Uterus (tissue), 4 donors: ENCODE measurements around the gene PRKCE. TPM values are rescaled to one million over a fixed set of nuclear protein-coding genes. Genes with fewer than 3 reads are reported as not detected.

ENCODE experiments used
- DNase-seq, 2 donors: peaks; one replicate each; pipeline ENCODE4 v3.0.0-alpha.2; 2019 to 2020
- H3K27ac ChIP-seq, 2 donors: fragments of 200-600 bp; sonication (generic); 1 replicate in 1 of 2; 2 replicates in 1 of 2; pipeline ENCODE4 v1.5.1; 2016 to 2018
- H3K27me3 ChIP-seq, 2 donors: fragments of 200-600 bp; sonication (generic); one replicate each; pipeline ENCODE4 v1.5.1; 2018 to 2019; ENCODE audit warnings: control low read depth in 1 of 2
- H3K36me3 ChIP-seq, 2 donors: fragments of 200-600 bp; sonication (generic); one replicate each; pipeline ENCODE4 v1.5.1; 2019; ENCODE audit warnings: control low read depth in 1 of 2
- H3K4me1 ChIP-seq, 2 donors: fragments of 200-600 bp; sonication (generic); one replicate each; pipeline ENCODE4 v1.5.1; 2018 to 2019; ENCODE audit warnings: control low read depth in 1 of 2
- H3K4me3 ChIP-seq, 2 donors: fragments of 200-600 bp; sonication (generic); 1 replicate in 1 of 2; 2 replicates in 1 of 2; pipeline ENCODE4 v1.5.1; 2018 to 2019; ENCODE audit warnings: mild to moderate bottlenecking in 1 of 2
- H3K9me3 ChIP-seq, 2 donors: fragments of 200-600 bp; sonication (generic); one replicate each; pipeline ENCODE4 v1.5.1; 2019; ENCODE audit warnings: control low read depth in 1 of 2
- POLR2A ChIP-seq, 2 donors: fragments of 450-650 bp; IDR thresholded peaks; one replicate each; pipeline ENCODE4 v1.6.1; 2016; ENCODE audit warnings: antibody characterized with exemption in 2 of 2, mild to moderate bottlenecking in 1 of 2, moderate library complexity in 1 of 2
- intact Hi-C: fragments of 100-400 bp; cut with DNase I; formaldehyde crosslinking; loops from one replicate; pipeline ENCODE4 v1.15.1; 2023; ENCODE audit warnings: low total_unique reads
- total RNA-seq, 4 donors: library from RNA; depleted of rRNA in 3 of 4; stranded (reverse); fragments of >200 nt in 3 of 4; gene quantifications; one replicate each; pipeline versions ENCODE4 v1.1.0 to v1.2.4, GENCODE V29; 2014 to 2023
- TF ChIP-seq, protein P1 (sequence below), 4 experiments: fragments of 200-600 bp in 2 of 4; fragments of 450-650 bp in 2 of 4; sonication (generic) in 2 of 4; IDR thresholded peaks; one replicate each; pipeline ENCODE4 v1.5.1; 2016 to 2019; ENCODE audit warnings: antibody characterized with exemption in 4 of 4, mild to moderate bottlenecking in 2 of 4, moderate library complexity in 1 of 4
- donor health status: DM: yes; HTN: yes; CAD: no.

The PRKCE gene
- total RNA-seq, 4 donors from 2014 or later = 3.8 to 47.6 (median 14.2) TPM

DNA sequence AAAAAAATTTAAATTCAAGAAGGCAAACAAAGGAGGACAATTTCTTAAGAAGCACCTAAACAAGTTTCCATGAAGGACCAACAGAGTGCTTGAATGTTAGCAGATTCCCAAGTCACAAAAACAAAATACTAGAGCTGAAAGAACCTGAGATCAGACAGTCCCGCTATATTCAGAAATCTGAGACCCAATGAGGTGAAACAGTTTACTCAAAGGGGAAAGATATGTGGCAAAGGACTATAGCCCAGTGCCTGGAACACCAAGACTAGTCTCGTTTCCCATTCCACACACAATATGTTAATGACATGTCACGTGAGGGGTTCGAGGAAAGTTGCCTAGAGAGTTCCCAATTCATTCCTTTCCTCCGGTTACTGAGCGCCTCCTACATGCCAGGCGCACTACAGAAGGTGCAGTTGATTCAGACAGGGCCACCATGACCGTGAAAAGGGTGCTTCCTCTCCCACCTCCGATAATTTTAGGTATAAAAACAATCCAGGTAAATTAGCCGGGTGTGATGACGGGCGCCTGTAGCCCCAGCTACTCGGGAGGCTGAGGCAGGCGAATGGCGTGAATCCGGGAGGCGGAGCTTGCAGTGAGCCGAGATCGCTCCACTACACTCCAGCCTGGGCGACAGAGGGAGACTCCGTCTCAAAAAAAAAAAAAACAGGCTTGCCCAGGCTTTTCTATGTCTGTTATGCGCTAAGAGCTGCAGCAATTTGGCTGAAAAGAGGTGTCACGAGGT, 41.0 kb upstream of the PRKCE start:
- Histone ChIP-seq H3K4me1 (peaks cover 0 to 6% of the 10 kb centered on the region in 2 donors), H3K9me3 (no peaks in the 10 kb centered on the region), H3K4me3 (peak overlapping the region; percentile 54 to 59), H3K27ac (peak overlapping the region; percentile 84 to 90), H3K27me3 (no peaks in the 10 kb centered on the region), H3K36me3 (no peaks in the 10 kb centered on the region)
- intact Hi-C loops = no loop called here
- peak; percentile 43 to 44 for DNase-seq
- TF ChIP-seq POLR2A (IDR thresholded peaks at IDR 0.05) = no peak
- TF ChIP-seq, protein P1, sequence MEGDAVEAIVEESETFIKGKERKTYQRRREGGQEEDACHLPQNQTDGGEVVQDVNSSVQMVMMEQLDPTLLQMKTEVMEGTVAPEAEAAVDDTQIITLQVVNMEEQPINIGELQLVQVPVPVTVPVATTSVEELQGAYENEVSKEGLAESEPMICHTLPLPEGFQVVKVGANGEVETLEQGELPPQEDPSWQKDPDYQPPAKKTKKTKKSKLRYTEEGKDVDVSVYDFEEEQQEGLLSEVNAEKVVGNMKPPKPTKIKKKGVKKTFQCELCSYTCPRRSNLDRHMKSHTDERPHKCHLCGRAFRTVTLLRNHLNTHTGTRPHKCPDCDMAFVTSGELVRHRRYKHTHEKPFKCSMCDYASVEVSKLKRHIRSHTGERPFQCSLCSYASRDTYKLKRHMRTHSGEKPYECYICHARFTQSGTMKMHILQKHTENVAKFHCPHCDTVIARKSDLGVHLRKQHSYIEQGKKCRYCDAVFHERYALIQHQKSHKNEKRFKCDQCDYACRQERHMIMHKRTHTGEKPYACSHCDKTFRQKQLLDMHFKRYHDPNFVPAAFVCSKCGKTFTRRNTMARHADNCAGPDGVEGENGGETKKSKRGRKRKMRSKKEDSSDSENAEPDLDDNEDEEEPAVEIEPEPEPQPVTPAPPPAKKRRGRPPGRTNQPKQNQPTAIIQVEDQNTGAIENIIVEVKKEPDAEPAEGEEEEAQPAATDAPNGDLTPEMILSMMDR (IDR thresholded peaks at IDR 0.05) = peak in 2 of 4 experiments; percentile 13 to 22

DNA sequence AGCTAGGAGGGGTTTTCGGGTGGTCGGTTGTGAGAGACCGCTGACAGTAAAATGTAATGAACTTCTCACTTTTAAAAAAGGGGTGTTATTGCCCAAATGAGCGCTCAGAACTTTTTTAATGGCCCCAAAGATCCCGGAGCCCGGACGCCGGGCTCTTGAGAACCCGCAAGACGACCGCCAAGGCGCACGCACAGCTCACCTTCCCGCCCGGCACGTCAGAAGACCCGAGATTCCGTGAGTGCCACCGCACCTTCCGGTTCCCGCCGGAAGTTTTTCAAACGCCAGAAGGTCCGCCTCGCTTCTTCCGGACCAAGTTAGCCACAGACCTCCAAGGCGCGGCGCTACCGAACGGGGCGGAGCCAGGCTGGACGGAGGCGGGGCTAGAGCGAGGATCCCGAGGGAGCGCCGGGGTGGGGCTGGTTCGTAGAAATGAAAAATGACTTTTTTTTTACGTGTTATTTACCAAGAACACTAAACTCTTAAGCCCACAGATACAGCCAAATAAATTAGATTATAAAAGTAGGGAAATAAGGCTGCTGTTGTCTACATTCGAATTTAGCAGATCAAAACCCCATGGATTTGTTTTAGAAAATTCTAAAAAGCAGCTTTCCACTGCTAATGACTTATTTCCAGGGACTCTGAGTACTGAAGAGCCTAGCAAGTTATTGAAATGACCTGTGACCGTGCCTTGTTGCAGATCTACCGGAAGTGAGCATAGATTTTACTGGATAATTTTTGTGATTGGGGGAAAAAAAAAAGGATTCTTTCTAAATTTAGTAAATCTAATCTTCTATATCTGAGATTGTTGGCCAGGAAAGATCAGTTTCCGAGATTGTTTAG, 40.2 kb upstream of the PRKCE start, which contains the start of gene SRBD1:
SRBD1 (minus strand) TSS at position 248 of the 840 bp plus-strand sequence. CDS start 5,826 bp downstream, outside the sequence.
- DNase-seq = peak; percentile 93 to 96
- H3K4me3 ChIP-seq = peak within 1 kb of the TSS; percentile 54 to 59
- no peaks in the 10 kb centered on the region for H3K9me3 ChIP-seq
- no peaks in the 10 kb centered on the region for H3K36me3 ChIP-seq
- peak within 1 kb of the TSS; percentile 84 to 90 for H3K27ac ChIP-seq
- intact Hi-C loops = no loop called here
- TF ChIP-seq POLR2A (IDR thresholded peaks at IDR 0.05) = peak; percentile 55 to 68
- TF ChIP-seq, protein P1 (IDR thresholded peaks at IDR 0.05) = peak in 2 of 4 experiments; percentile 4 to 22
- H3K4me1 ChIP-seq = peaks cover 0 to 6% of the 10 kb centered on the region in 2 donors
- H3K27me3 ChIP-seq = no peaks in the 10 kb centered on the region

DNA sequence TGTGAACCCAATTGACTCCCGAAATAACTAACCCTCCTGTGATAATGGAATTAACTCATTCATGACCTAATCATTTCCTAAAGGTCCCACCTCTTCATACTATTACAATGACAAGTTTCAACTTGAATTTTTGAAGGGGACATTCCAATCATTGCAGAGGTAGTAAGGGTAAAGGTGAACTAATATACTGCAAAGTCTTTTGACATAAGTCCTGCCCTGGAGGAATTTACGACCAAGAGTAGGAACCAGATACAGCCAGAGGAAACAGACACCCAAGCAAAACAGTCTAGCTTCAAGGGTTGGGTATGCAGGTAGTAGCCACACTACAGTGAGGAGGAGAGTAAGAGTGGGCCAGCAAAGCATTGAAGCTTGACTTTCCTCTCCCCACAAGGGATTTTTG, 39.2 kb upstream of the PRKCE start:
- no peak for TF ChIP-seq POLR2A (IDR thresholded peaks at IDR 0.05)
- TF ChIP-seq, protein P1 (IDR thresholded peaks at IDR 0.05) = no peak
- no peaks in the 10 kb centered on the region for H3K9me3 ChIP-seq
- no peak for DNase-seq
- peaks cover 0 to 6% of the 10 kb centered on the region in 2 donors for H3K4me1 ChIP-seq
- peak overlapping the region; percentile 84 to 90 for H3K27ac ChIP-seq
- no peak overlapping the region for H3K4me3 ChIP-seq
- H3K36me3 ChIP-seq = no peaks in the 10 kb centered on the region
- intact Hi-C loops = no loop called here
- H3K27me3 ChIP-seq = no peaks in the 10 kb centered on the region

DNA sequence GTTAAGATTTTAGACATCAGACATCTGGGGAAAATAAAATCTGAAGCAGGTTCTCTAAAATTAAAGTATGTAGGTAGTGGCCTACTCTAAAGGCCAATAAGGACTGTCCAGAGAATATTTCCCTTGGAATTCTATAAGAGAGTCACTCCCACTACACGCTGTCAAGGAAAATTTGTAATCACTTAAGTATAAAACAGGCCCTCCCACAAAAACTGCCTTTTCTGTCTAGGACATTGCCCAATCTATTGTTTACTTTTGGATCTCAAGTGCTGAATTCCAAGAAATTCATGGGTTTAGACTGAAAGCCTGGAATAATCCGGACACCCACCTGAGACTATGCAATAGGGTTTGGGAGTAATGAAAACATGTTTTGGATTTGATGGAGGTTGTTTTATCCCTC, 38.7 kb upstream of the PRKCE start:
- H3K27ac ChIP-seq = peak overlapping the region; percentile 84 to 90
- H3K4me1 ChIP-seq = peaks cover 0 to 6% of the 10 kb centered on the region in 2 donors
- no peaks in the 10 kb centered on the region for H3K27me3 ChIP-seq
- H3K4me3 ChIP-seq = no peak overlapping the region
- H3K36me3 ChIP-seq = no peaks in the 10 kb centered on the region
- no peak for TF ChIP-seq POLR2A (IDR thresholded peaks at IDR 0.05)
- TF ChIP-seq, protein P1 (IDR thresholded peaks at IDR 0.05) = no peak
- H3K9me3 ChIP-seq = no peaks in the 10 kb centered on the region
- no peak for DNase-seq
- intact Hi-C loops = no loop called here
